ENCODE results near the gene TNFSF9.
A peak's percentile ranks its signal among the peaks of the same experiment; 100 is the strongest.
"Not testable (repeated sequence)": the region's sequence is repeated elsewhere in the genome, so short reads cannot be mapped to it uniquely, and the experiment has no call there.

TNFSF9 gene

GRCh38 chr19:6530386-6531162 is at the start of gene TNFSF9:
Gene TNFSF9, plus strand, starts transcription at chr19:6531026. Its CDS starts 11 bp downstream, at chr19:6531037.
- DNase-seq = peak; percentile 80

GRCh38 chr19:6481541-6482342 is 49.1 kb upstream of the TNFSF9 start, which contains the start of gene DENND1C:
Gene DENND1C, minus strand, starts transcription at chr19:6481787. Its CDS starts 92 bp downstream, at chr19:6481695.
- no peak for DNase-seq

DNA sequence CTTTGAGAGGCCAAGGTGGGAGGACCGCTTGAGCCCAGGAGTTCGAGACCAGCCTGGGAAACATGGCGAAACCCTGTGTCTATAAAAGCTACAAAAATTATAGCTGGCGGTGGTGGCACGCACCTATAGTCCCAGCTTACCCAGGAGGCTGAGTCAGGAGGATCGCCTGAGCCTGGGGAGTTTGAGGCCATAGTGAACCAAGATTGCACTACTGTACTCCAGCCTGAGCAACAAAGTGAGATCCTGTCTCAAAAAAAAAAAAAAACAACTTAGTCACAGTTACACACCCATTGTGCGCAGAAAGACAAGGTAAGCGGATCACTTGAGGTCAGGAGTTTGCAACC is 48.5 kb upstream of the TNFSF9 start:
- no peak for DNase-seq

- DNase-seq = no peak
These were observed 47.6 kb upstream of the TNFSF9 start for GRCh38 chr19:6483235-6483634.

DNA sequence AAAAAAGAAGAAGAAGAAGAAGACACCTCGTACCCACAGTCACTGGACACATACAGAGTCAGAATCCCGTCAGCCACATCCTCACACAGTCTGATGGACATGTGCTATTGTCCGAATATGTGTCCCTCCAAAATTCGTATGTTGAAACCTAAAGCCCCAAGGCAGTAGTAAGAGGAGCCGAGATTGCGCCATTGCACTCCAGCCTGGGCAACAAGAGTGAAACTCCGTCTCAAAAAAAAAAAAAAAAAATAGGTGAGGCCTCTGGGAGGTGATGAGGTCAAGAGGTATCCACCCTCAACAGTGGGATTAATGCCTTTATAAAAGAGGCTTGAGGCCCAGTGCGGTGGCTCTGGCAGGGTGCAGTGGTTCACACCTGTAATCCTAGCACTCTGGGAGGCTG is 46.6 kb upstream of the TNFSF9 start:
- no peak for DNase-seq

GRCh38 chr19:6484831-6485230 is 46.0 kb upstream of the TNFSF9 start:
- DNase-seq = no peak

DNA sequence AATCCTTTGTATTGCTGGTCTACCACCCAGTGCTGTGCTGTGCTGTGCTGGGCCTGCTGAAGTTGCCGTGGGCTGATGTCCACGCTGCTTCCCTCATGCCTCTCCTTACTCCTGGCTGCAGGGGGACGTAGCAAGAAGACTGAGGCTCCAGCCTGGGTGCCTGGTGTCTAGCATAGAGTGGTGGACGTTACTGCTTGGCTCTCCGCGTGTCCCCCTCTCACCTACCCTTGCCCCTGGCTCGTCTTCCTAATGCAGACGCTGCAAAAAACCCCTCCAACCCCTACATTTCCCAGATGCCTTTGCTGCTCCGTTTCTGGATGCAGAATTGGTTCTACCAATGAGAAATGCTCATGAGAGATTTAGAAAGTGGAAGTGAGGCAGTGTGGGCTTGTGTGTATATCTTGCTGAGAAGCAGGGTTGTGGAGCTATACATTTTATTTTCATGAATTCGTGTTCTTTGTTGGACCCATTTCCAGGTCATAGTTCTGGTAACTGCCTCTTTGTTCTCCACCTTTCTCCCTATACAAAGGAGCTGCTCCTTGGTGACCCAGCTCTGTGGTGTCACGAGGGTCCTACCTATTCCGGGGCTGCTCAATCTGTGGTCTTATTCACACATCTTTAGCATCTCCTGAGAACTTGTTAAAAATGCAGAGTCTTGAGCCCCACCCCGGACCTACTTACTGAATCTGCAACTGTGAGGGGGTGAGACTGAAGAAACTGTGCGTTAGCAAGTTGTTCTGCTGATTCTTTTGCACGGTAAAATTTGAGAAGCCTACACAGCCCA is 41.4 kb upstream of the TNFSF9 start:
- no peak for DNase-seq

GRCh38 chr19:6490134-6490533 is 40.7 kb upstream of the TNFSF9 start:
- DNase-seq = no peak

DNA sequence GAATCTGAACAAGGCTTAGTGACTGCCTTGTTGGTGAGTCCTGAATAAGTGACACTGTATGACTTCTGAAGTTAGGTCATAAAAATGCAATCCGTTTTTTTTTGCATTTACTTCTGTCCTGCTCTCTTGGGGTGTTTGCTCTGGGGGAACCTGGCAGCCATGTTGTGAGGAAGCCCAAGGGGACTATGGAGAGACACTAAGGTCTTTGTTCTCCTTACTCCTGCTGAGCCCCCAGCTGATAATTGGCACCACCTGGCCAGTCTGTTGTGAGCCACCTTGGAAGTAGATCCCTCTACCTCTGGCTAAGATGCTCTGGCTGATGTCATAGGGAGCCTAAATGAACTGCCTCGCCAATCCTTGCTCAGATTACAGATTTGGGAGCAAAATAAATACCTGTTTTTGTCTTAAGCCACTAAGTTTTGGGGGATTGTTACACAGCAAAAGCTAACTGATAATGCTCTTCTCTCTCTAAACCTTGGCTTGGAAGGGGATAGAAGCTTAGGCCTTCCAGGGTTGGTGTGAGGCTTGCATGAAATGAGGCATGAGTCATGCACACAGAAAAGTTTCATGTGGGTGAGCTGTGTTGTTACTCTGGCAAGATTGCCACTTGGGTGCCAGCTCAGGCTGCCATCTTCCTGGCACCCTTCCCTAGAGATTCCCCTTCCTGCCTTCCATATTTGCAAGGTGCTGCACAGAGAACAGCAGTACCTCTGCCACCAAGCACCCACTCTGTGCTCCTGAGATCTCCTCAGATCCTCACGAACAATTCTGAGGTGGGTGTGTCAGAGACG is 38.8 kb upstream of the TNFSF9 start:
- DNase-seq = no peak

DNA sequence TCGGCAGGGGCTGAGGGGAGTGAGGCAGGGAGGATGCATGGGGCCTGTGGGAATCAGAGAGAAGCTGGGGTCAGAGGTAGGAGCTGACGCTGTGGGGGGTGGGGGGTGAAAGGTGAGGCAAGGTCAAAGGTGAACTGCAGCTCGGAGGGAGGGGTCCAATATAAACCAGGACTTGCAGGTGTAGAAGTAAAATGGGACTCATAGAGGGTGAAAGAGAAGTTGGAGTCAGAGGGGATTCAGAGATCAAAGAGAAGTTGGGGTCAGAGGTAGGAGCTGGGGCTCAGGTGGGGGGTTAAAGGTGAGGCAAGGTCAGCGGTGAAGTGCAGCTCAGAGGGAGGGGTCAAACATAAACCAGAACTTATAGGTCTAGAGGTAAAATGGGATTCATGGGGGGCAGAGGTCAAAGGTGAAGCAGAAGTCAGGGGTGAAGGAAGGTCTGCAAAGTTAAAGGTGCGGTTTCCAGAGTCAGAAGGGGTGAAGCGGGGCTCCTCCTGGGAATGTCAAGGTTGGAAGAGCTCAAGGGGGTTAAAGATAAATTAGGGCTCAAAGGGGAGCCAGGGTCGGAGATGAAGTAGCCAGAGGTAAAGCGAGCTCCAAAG is 36.3 kb upstream of the TNFSF9 start:
- DNase-seq = no peak

- no peak for DNase-seq
These were observed 34.9 kb upstream of the TNFSF9 start for GRCh38 chr19:6495947-6496346.

- no peak for DNase-seq
These were observed 32.4 kb upstream of the TNFSF9 start for GRCh38 chr19:6498294-6499036.

- DNase-seq = no peak
These were observed 31.6 kb upstream of the TNFSF9 start for GRCh38 chr19:6499052-6499790.

GRCh38 chr19:6500837-6501739 is 29.7 kb upstream of the TNFSF9 start:
- no peak for DNase-seq

- no peak for DNase-seq
These were observed 28.8 kb upstream of the TNFSF9 start, which contains the start of gene TUBB4A for GRCh38 chr19:6501740-6502648. Gene TUBB4A, minus strand, starts transcription at chr19:6502309. Its CDS starts 97 bp downstream, at chr19:6502212.

DNA sequence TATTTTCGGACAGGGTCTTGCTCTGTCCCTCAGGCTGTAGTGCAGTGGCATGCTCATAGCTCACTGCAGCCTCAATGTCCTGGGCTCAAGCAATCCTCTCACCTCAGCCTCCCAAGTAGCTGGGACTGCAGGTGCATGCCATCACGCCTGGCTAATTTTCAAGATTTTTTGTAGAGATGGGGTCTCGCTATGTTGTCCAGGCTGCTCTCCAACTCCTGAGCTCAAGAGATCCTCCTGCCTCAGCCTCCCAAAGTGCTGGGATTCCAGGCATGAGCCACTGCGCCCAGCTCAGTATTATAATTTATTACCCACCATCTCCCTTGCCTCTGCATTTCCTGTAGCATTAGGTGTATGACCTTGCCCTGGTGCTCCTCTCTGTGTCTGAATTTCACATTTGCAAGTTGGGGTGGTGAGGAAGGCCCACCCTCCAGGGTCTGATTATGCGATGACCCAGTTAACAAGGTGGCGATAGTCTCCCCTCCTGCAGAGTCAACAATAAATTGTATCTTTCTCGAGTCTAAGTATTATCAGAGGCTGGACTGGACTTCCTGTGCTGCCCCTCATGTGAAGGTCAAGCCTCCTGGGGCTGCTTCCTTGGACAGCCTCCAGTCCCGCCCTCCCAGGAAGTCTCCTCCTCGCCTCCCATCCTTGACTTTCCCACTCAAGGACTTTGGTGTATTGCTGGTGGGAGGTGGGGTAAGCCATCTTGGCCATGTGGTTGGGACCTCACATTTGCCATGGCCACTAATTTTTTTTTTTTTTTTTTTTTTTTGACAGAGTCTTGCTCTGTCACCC is 27.2 kb upstream of the TNFSF9 start:
- DNase-seq = no peak

DNA sequence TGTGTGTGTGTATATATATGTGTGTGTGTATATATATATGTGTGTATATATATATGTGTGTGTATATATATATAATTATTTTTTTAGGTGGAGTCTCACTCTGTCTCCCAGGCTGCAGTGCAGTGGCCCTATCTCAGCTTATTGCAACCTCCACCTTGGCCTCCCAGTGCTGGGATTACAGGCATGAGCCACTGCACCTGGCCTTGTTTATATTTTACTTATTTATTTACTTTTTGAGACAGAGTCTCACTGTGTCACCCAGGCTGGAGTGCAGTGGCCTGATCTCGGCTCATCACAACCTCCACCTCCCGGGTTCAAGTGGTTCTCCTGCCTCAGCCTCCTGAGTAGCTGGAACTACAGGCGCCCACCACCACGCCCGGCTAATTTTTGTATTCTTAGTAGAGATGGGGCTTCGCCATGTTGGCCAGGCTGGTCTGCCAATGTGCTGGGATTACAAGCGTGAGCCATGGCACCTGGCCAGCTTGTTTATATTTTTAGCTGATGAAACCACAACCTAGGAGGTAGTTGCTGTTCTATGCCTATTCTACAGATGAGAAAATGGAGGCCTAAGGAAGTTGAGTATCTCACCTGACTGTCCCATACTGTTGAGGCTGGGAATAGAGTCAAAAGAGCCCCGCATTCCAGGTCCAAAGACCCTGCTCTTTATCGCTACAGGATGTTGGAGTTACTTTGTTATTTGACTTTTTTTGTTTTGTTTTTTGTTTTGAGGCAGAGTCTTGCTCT is 22.6 kb upstream of the TNFSF9 start:
- not testable (repeated sequence) for DNase-seq

Data from NCI-H226 (cell line).